GM12892 (cell line): ENCODE data around the gene NFIC.

Experiments used
- POLR2A ChIP-seq: IDR thresholded peaks from 2 replicates; pipeline ENCODE4 v1.6.1; 2011; ENCODE audit warnings: low read depth, low read length, control low read depth
- POLR2AphosphoS5 ChIP-seq: IDR thresholded peaks from 2 replicates; pipeline ENCODE4 v1.6.1; 2011; ENCODE audit warnings: low read depth, low read length, control low read depth

DNA sequence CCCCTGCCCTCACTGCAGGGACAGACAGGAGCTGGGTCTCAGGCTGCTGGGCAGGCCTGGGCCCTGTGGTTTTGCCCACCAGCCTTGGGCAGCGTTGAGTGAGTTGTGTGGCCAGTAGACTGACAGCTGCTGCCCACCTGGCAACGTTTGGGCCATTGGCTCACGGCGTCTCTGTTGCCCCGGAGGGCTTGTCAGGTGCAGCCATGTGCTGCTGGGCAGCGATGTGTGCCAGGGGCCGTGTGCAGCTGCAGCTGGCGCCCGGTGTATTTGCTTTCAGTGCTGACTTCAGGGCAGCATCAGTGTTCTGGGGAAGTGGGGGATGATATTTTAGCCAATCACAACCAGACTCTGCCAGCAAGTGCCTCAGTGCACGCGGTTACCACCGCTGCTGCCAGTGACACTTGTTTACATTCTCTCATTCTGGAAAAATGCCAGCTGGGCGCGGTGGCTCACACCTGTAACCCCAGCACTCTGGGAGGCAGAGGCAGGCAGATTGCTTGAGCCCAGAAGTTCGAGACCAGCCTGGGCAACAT, 150.4 kb downstream of the NFIC start:
- no peak for TF ChIP-seq POLR2A
- TF ChIP-seq POLR2AphosphoS5: no peak
